Measurements from ENCODE around the gene ALDH1B1. TPM values are rescaled to one million over a fixed set of nuclear protein-coding genes. Genes with fewer than 3 reads are reported as not detected.

ALDH1B1 gene
- polyA plus RNA-seq, 1 donor: 101 TPM

GRCh38 chr9:38360839-38361472, 31.5 kb upstream of the ALDH1B1 start:
- Histone ChIP-seq H3K27ac (ENCODE audit: low read length) (no peak overlapping the region), H3K27me3 (ENCODE audit: control insufficient read depth, insufficient read depth, low read length) (no peaks in the 10 kb centered on the region), H3K4me1 (ENCODE audit: control insufficient read depth, insufficient read depth, low read length) (peaks cover 13% of the 10 kb centered on the region), H3K36me3 (ENCODE audit: control insufficient read depth, insufficient read depth, low read length) (no peaks in the 10 kb centered on the region), H3K4me3 (ENCODE audit: low read length) (no peak overlapping the region), H3K9me3 (ENCODE audit: control insufficient read depth, low read depth, low read length) (no peaks in the 10 kb centered on the region)
- WGBS (ENCODE audit: insufficient coverage, low lambda C conversion rate): no CpG with 5 or more reads among the region's 7 CpGs
- DNase-seq: no peak

- H3K36me3 ChIP-seq (ENCODE audit: control insufficient read depth, insufficient read depth, low read length): no peaks in the 10 kb centered on the region
- peaks cover 13% of the 10 kb centered on the region for H3K4me1 ChIP-seq (ENCODE audit: control insufficient read depth, insufficient read depth, low read length)
- H3K27ac ChIP-seq (ENCODE audit: low read length): no peak overlapping the region
- no peak for DNase-seq
- H3K27me3 ChIP-seq (ENCODE audit: control insufficient read depth, insufficient read depth, low read length): no peaks in the 10 kb centered on the region
- no peak overlapping the region for H3K4me3 ChIP-seq (ENCODE audit: low read length)
- no peaks in the 10 kb centered on the region for H3K9me3 ChIP-seq (ENCODE audit: control insufficient read depth, low read depth, low read length)
- 100% methylated on average over 1 of the region's 6 CpGs for WGBS (ENCODE audit: insufficient coverage, low lambda C conversion rate)
Observed at GRCh38 chr9:38361473-38361850, 31.0 kb upstream of the ALDH1B1 start.

- H3K27ac ChIP-seq (ENCODE audit: low read length): no peak overlapping the region
- H3K36me3 ChIP-seq (ENCODE audit: control insufficient read depth, insufficient read depth, low read length): no peaks in the 10 kb centered on the region
- DNase-seq: peak; percentile 48 to 49
- no peak overlapping the region for H3K4me3 ChIP-seq (ENCODE audit: low read length)
- WGBS (ENCODE audit: insufficient coverage, low lambda C conversion rate): no CpG with 5 or more reads among the region's 21 CpGs
- H3K9me3 ChIP-seq (ENCODE audit: control insufficient read depth, low read depth, low read length): no peaks in the 10 kb centered on the region
- H3K4me1 ChIP-seq (ENCODE audit: control insufficient read depth, insufficient read depth, low read length): peaks cover 13% of the 10 kb centered on the region
- no peaks in the 10 kb centered on the region for H3K27me3 ChIP-seq (ENCODE audit: control insufficient read depth, insufficient read depth, low read length)
Observed at GRCh38 chr9:38362852-38363588, 29.5 kb upstream of the ALDH1B1 start.

- Histone ChIP-seq H3K4me3 (ENCODE audit: low read length) (no peak overlapping the region), H3K27ac (ENCODE audit: low read length) (no peak overlapping the region), H3K27me3 (ENCODE audit: control insufficient read depth, insufficient read depth, low read length) (no peaks in the 10 kb centered on the region), H3K36me3 (ENCODE audit: control insufficient read depth, insufficient read depth, low read length) (no peaks in the 10 kb centered on the region), H3K4me1 (ENCODE audit: control insufficient read depth, insufficient read depth, low read length) (peaks cover 10% of the 10 kb centered on the region), H3K9me3 (ENCODE audit: control insufficient read depth, low read depth, low read length) (no peaks in the 10 kb centered on the region)
- DNase-seq: no peak
- WGBS (ENCODE audit: insufficient coverage, low lambda C conversion rate): no CpG with 5 or more reads among the region's 5 CpGs
Observed at GRCh38 chr9:38363589-38363925, 28.9 kb upstream of the ALDH1B1 start.

- Histone ChIP-seq H3K9me3 (ENCODE audit: control insufficient read depth, low read depth, low read length) (no peaks in the 10 kb centered on the region), H3K27me3 (ENCODE audit: control insufficient read depth, insufficient read depth, low read length) (no peaks in the 10 kb centered on the region), H3K36me3 (ENCODE audit: control insufficient read depth, insufficient read depth, low read length) (no peaks in the 10 kb centered on the region), H3K4me3 (ENCODE audit: low read length) (no peak overlapping the region), H3K27ac (ENCODE audit: low read length) (no peak overlapping the region), H3K4me1 (ENCODE audit: control insufficient read depth, insufficient read depth, low read length) (peaks cover 11% of the 10 kb centered on the region)
- no peak for DNase-seq
Observed at GRCh38 chr9:38367898-38368297, 24.6 kb upstream of the ALDH1B1 start.

- WGBS (ENCODE audit: insufficient coverage, low lambda C conversion rate): no CpG with 5 or more reads among the region's 2 CpGs
Observed at GRCh38 chr9:38368731-38369130, 23.8 kb upstream of the ALDH1B1 start.

GRCh38 chr9:38370176-38370575, 22.3 kb upstream of the ALDH1B1 start:
- H3K36me3 ChIP-seq (ENCODE audit: control insufficient read depth, insufficient read depth, low read length): no peaks in the 10 kb centered on the region
- H3K9me3 ChIP-seq (ENCODE audit: control insufficient read depth, low read depth, low read length): no peaks in the 10 kb centered on the region
- WGBS (ENCODE audit: insufficient coverage, low lambda C conversion rate): no CpG with 5 or more reads among the region's 4 CpGs
- DNase-seq: no peak
- no peak overlapping the region for H3K27ac ChIP-seq (ENCODE audit: low read length)
- peaks cover 22% of the 10 kb centered on the region for H3K4me1 ChIP-seq (ENCODE audit: control insufficient read depth, insufficient read depth, low read length)
- H3K27me3 ChIP-seq (ENCODE audit: control insufficient read depth, insufficient read depth, low read length): no peaks in the 10 kb centered on the region
- no peak overlapping the region for H3K4me3 ChIP-seq (ENCODE audit: low read length)

More at GRCh38 chr9:38368731-38369130, 23.8 kb upstream of the ALDH1B1 start:
- no peaks in the 10 kb centered on the region for H3K27me3 ChIP-seq (ENCODE audit: control insufficient read depth, insufficient read depth, low read length)
- no peak overlapping the region for H3K4me3 ChIP-seq (ENCODE audit: low read length)
- no peaks in the 10 kb centered on the region for H3K36me3 ChIP-seq (ENCODE audit: control insufficient read depth, insufficient read depth, low read length)
- H3K9me3 ChIP-seq (ENCODE audit: control insufficient read depth, low read depth, low read length): no peaks in the 10 kb centered on the region
- no peak for DNase-seq
- peaks cover 13% of the 10 kb centered on the region for H3K4me1 ChIP-seq (ENCODE audit: control insufficient read depth, insufficient read depth, low read length)
- H3K27ac ChIP-seq (ENCODE audit: low read length): no peak overlapping the region

GRCh38 chr9:38371495-38371894, 21.0 kb upstream of the ALDH1B1 start:
- Histone ChIP-seq H3K36me3 (ENCODE audit: control insufficient read depth, insufficient read depth, low read length) (no peaks in the 10 kb centered on the region), H3K27ac (ENCODE audit: low read length) (no peak overlapping the region), H3K4me3 (ENCODE audit: low read length) (no peak overlapping the region), H3K27me3 (ENCODE audit: control insufficient read depth, insufficient read depth, low read length) (no peaks in the 10 kb centered on the region), H3K9me3 (ENCODE audit: control insufficient read depth, low read depth, low read length) (no peaks in the 10 kb centered on the region), H3K4me1 (ENCODE audit: control insufficient read depth, insufficient read depth, low read length) (peaks cover 35% of the 10 kb centered on the region)
- WGBS (ENCODE audit: insufficient coverage, low lambda C conversion rate): no CpG with 5 or more reads among the region's 2 CpGs
- peak; percentile 66 to 71 for DNase-seq

- DNase-seq: no peak
- Histone ChIP-seq H3K36me3 (ENCODE audit: control insufficient read depth, insufficient read depth, low read length) (no peaks in the 10 kb centered on the region), H3K27me3 (ENCODE audit: control insufficient read depth, insufficient read depth, low read length) (no peaks in the 10 kb centered on the region), H3K27ac (ENCODE audit: low read length) (no peak overlapping the region), H3K4me1 (ENCODE audit: control insufficient read depth, insufficient read depth, low read length) (peaks cover 42% of the 10 kb centered on the region), H3K9me3 (ENCODE audit: control insufficient read depth, low read depth, low read length) (peaks cover 3% of the 10 kb centered on the region), H3K4me3 (ENCODE audit: low read length) (no peak overlapping the region)
- WGBS (ENCODE audit: insufficient coverage, low lambda C conversion rate): 83% methylated on average over 4 of the region's 10 CpGs
Observed at GRCh38 chr9:38372762-38373619, 19.5 kb upstream of the ALDH1B1 start.

- Histone ChIP-seq H3K27me3 (ENCODE audit: control insufficient read depth, insufficient read depth, low read length) (no peaks in the 10 kb centered on the region), H3K4me3 (ENCODE audit: low read length) (no peak overlapping the region), H3K9me3 (ENCODE audit: control insufficient read depth, low read depth, low read length) (peaks cover 3% of the 10 kb centered on the region), H3K4me1 (ENCODE audit: control insufficient read depth, insufficient read depth, low read length) (peaks cover 43% of the 10 kb centered on the region), H3K36me3 (ENCODE audit: control insufficient read depth, insufficient read depth, low read length) (no peaks in the 10 kb centered on the region), H3K27ac (ENCODE audit: low read length) (no peak overlapping the region)
- WGBS (ENCODE audit: insufficient coverage, low lambda C conversion rate): 93% methylated on average over 2 of the region's 3 CpGs
- no peak for DNase-seq
Observed at GRCh38 chr9:38373679-38374078, 18.8 kb upstream of the ALDH1B1 start.
